SW480 (cell line): ENCODE measurements around the gene NLRC5.
"Not testable (repeated sequence)": the region's sequence is repeated elsewhere in the genome, so short reads cannot be mapped to it uniquely, and the experiment has no call there.

Experiments used
- DNase-seq: peaks from one replicate; pipeline ENCODE4 v3.0.0-alpha.2; 2016; ENCODE audit warnings: low spot score

The NLRC5 gene

GRCh38 chr16:57105184-57105583 lies 115.8 kb downstream of the NLRC5 start:
- no peak for DNase-seq

GRCh38 chr16:57106767-57107166 lies 117.4 kb downstream of the NLRC5 start:
- DNase-seq: no peak

GRCh38 chr16:57107321-57107922 lies 118.1 kb downstream of the NLRC5 start:
- DNase-seq: no peak

GRCh38 chr16:57108432-57108831 lies 119.1 kb downstream of the NLRC5 start:
- no peak for DNase-seq

- not testable (repeated sequence) for DNase-seq
These were observed 120.1 kb downstream of the NLRC5 start for GRCh38 chr16:57109259-57110105.

GRCh38 chr16:57110937-57111336 lies 121.6 kb downstream of the NLRC5 start:
- no peak for DNase-seq

- DNase-seq: no peak
These were observed 122.1 kb downstream of the NLRC5 start for GRCh38 chr16:57111420-57111819.

- no peak for DNase-seq
These were observed 123.2 kb downstream of the NLRC5 start for GRCh38 chr16:57112403-57113041.

GRCh38 chr16:57113042-57113453 lies 123.7 kb downstream of the NLRC5 start:
- DNase-seq: no peak

GRCh38 chr16:57113664-57114063 lies 124.3 kb downstream of the NLRC5 start:
- no peak for DNase-seq

- DNase-seq: no peak
These were observed 125.8 kb downstream of the NLRC5 start for GRCh38 chr16:57115168-57115513.

- no peak for DNase-seq
These were observed 126.3 kb downstream of the NLRC5 start for GRCh38 chr16:57115514-57116182.

GRCh38 chr16:57118461-57119084 lies 129.2 kb downstream of the NLRC5 start:
- no peak for DNase-seq

- no peak for DNase-seq
These were observed 134.0 kb downstream of the NLRC5 start for GRCh38 chr16:57123216-57123973.

- DNase-seq: peak; percentile 53
These were observed 134.8 kb downstream of the NLRC5 start for GRCh38 chr16:57123974-57124674.

GRCh38 chr16:57125376-57125775 lies 136.0 kb downstream of the NLRC5 start:
- DNase-seq: no peak

- DNase-seq: no peak
These were observed 136.6 kb downstream of the NLRC5 start for GRCh38 chr16:57125969-57126368.

GRCh38 chr16:57126411-57126810 lies 137.1 kb downstream of the NLRC5 start:
- DNase-seq: no peak

GRCh38 chr16:57127037-57127763 lies 137.8 kb downstream of the NLRC5 start:
- DNase-seq: no peak

GRCh38 chr16:57127836-57128235 lies 138.5 kb downstream of the NLRC5 start:
- no peak for DNase-seq
